Mesenchymal stem cell (in vitro differentiated cells and primary cell): Measurements from ENCODE around the gene PKP4.

Source experiments
- DNase-seq: peaks from one replicate; pipeline ENCODE4 v3.0.0-alpha.2; 2013
- H2AFZ ChIP-seq: one replicate; pipeline ENCODE4 v1.6.1; 2013; ENCODE audit warnings: low read depth, mild to moderate bottlenecking, control low read depth, inconsistent platforms, low read length, moderate library complexity
- H2AK5ac ChIP-seq: 2 replicates; pipeline ENCODE4 v1.6.1; 2013; ENCODE audit warnings: low read length, moderate library complexity, mild to moderate bottlenecking, inconsistent platforms; ENCODE audit not compliant: severe bottlenecking
- H2BK120ac ChIP-seq: one replicate; pipeline ENCODE4 v1.6.1; 2013; ENCODE audit warnings: low read depth, mild to moderate bottlenecking, inconsistent platforms, low read length, moderate library complexity
- H2BK12ac ChIP-seq, 2 experiments: one replicate each; pipeline ENCODE4 v1.6.1; 2013; ENCODE audit warnings: inconsistent platforms in 2 of 2, low read length in 2 of 2, mild to moderate bottlenecking in 2 of 2, moderate library complexity in 2 of 2, control low read depth in 1 of 2
- H2BK15ac ChIP-seq: one replicate; pipeline ENCODE4 v1.6.1; 2013; ENCODE audit warnings: mild to moderate bottlenecking, low read depth, inconsistent platforms; ENCODE audit not compliant: poor library complexity, severe bottlenecking
- H2BK5ac ChIP-seq: 2 replicates; pipeline ENCODE4 v1.6.1; 2013; ENCODE audit warnings: low read depth, mild to moderate bottlenecking, low read length, control low read depth, inconsistent platforms; ENCODE audit not compliant: poor library complexity, severe bottlenecking
- H3K14ac ChIP-seq, 2 experiments: one replicate each; pipeline ENCODE4 v1.6.1; 2013; ENCODE audit warnings: inconsistent platforms in 2 of 2, low read length in 2 of 2, control low read depth in 1 of 2, mild to moderate bottlenecking in 1 of 2, moderate library complexity in 1 of 2
- H3K18ac ChIP-seq, 2 experiments: one replicate each; pipeline ENCODE4 v1.6.1; 2013; ENCODE audit warnings: inconsistent platforms in 2 of 2, low read length in 2 of 2, control low read depth in 1 of 2, low read depth in 1 of 2, mild to moderate bottlenecking in 1 of 2
- H3K23ac ChIP-seq, 2 experiments: one replicate each; pipeline ENCODE4 v1.6.1; 2013; ENCODE audit warnings: inconsistent platforms in 2 of 2, low read length in 2 of 2, mild to moderate bottlenecking in 2 of 2, moderate library complexity in 2 of 2, control low read depth in 1 of 2
- H3K27ac ChIP-seq: 2 replicates; pipeline ENCODE4 v1.5.1; 2013; ENCODE audit warnings: mild to moderate bottlenecking, moderate library complexity, low read length, control low read depth, inconsistent platforms; ENCODE audit not compliant: poor library complexity, severe bottlenecking
- H3K27me3 ChIP-seq, 2 experiments: 2 replicates each; pipeline versions ENCODE4 v1.6.1 to v1.7.0; 2013; ENCODE audit warnings: low read length in 2 of 2, mild to moderate bottlenecking in 2 of 2, moderate library complexity in 2 of 2, control low read depth in 1 of 2, inconsistent platforms in 1 of 2; ENCODE audit not compliant: control insufficient read depth in 1 of 2, insufficient read depth in 1 of 2
- H3K36me3 ChIP-seq, 2 experiments: 2 replicates each; pipeline versions ENCODE4 v1.6.1 to v1.7.0; 2013; ENCODE audit warnings: low read length in 2 of 2, control low read depth in 1 of 2, inconsistent platforms in 1 of 2, low read depth in 1 of 2, mild to moderate bottlenecking in 1 of 2; ENCODE audit not compliant: insufficient read depth in 2 of 2, control insufficient read depth in 1 of 2
- H3K4ac ChIP-seq, 2 experiments: one replicate each; pipeline ENCODE4 v1.6.1; 2013; ENCODE audit warnings: inconsistent platforms in 2 of 2, low read length in 2 of 2, mild to moderate bottlenecking in 2 of 2, moderate library complexity in 2 of 2, control low read depth in 1 of 2, low read depth in 1 of 2
- H3K4me1 ChIP-seq: 2 replicates; pipeline ENCODE4 v1.6.1; 2013; ENCODE audit warnings: low read depth, low read length, control low read depth; ENCODE audit not compliant: control insufficient read depth, insufficient read depth
- H3K4me2 ChIP-seq: 2 replicates; pipeline ENCODE4 v1.6.1; 2013; ENCODE audit warnings: low read length, mild to moderate bottlenecking, inconsistent platforms; ENCODE audit not compliant: poor library complexity, severe bottlenecking
- H3K4me3 ChIP-seq, 2 experiments: 2 replicates each; pipeline versions ENCODE4 v1.5.1 to v1.7.0; 2013; ENCODE audit warnings: low read length in 2 of 2, mild to moderate bottlenecking in 2 of 2, control low read depth in 1 of 2, low read depth in 1 of 2; ENCODE audit not compliant: insufficient read depth in 1 of 2
- H3K79me1 ChIP-seq: replicated peaks from 2 replicates; pipeline ENCODE4 v1.6.1; 2013; ENCODE audit warnings: mild to moderate bottlenecking, control low read depth, low read length, inconsistent platforms; ENCODE audit not compliant: poor library complexity, severe bottlenecking
- H3K9ac ChIP-seq: 2 replicates; pipeline ENCODE4 v1.7.0; 2013; ENCODE audit warnings: mild to moderate bottlenecking, low read length, moderate library complexity
- H3K9me3 ChIP-seq: 2 replicates; pipeline ENCODE4 v1.7.0; 2013; ENCODE audit warnings: mild to moderate bottlenecking, low read length; ENCODE audit not compliant: control insufficient read depth
- H4K8ac ChIP-seq: one replicate; pipeline ENCODE4 v1.6.1; 2013; ENCODE audit warnings: inconsistent platforms, mild to moderate bottlenecking, low read length, moderate library complexity
- H4K91ac ChIP-seq: one replicate; pipeline ENCODE4 v1.6.1; 2013; ENCODE audit warnings: mild to moderate bottlenecking, low read length, inconsistent platforms
- WGBS: methylation state at CpG from one replicate; pipeline ENCODE4 v1.1.7; 2013; ENCODE audit warnings: mixed read lengths; 5-methylcytosine and 5-hydroxymethylcytosine counted together

Gene PKP4

GRCh38 chr2:158489366-158490112 is 32.8 kb downstream of the PKP4 start:
- Histone ChIP-seq H4K91ac (no peak overlapping the region), H3K4me3 (no peak overlapping the region), H3K27me3 (no peaks in the 10 kb centered on the region), H2AFZ (no peak overlapping the region), H3K9ac (no peak overlapping the region), H3K18ac (peak overlapping the region in 1 of 2 experiments; percentile 75), H3K23ac (no peak overlapping the region), H4K8ac (no peak overlapping the region), H3K79me1 (peaks cover 14% of the 10 kb centered on the region), H2BK5ac (no peak overlapping the region), H3K36me3 (no peaks in the 10 kb centered on the region), H3K14ac (no peak overlapping the region), H3K4me1 (peaks cover 3% of the 10 kb centered on the region), H3K9me3 (no peaks in the 10 kb centered on the region), H2BK15ac (no peak overlapping the region), H3K27ac (no peak overlapping the region), H3K4me2 (no peak overlapping the region), H2BK120ac (no peak overlapping the region), H2AK5ac (no peak overlapping the region), H2BK12ac (no peak overlapping the region), H3K4ac (no peak overlapping the region)
- DNase-seq = no peak
- 56% methylated on average over 2 of the region's 6 CpGs for WGBS

GRCh38 chr2:158491072-158491471 is 34.3 kb downstream of the PKP4 start:
- Histone ChIP-seq H2BK120ac (no peak overlapping the region), H3K27ac (no peak overlapping the region), H2BK12ac (no peak overlapping the region), H3K79me1 (peaks cover 13% of the 10 kb centered on the region), H2BK15ac (no peak overlapping the region), H4K91ac (no peak overlapping the region), H3K4ac (no peak overlapping the region), H2BK5ac (no peak overlapping the region), H3K36me3 (no peaks in the 10 kb centered on the region), H3K4me2 (no peak overlapping the region), H3K9ac (no peak overlapping the region), H3K9me3 (no peaks in the 10 kb centered on the region), H3K27me3 (no peaks in the 10 kb centered on the region), H3K23ac (no peak overlapping the region), H2AK5ac (no peak overlapping the region), H4K8ac (no peak overlapping the region), H3K18ac (no peak overlapping the region), H3K14ac (no peak overlapping the region), H3K4me1 (peaks cover 5% of the 10 kb centered on the region), H3K4me3 (no peak overlapping the region), H2AFZ (no peak overlapping the region)
- WGBS = 86% methylated on average over 4 of the region's 4 CpGs
- DNase-seq = no peak

- H2BK12ac ChIP-seq = no peak overlapping the region
- H3K9ac ChIP-seq = no peak overlapping the region
- no peaks in the 10 kb centered on the region for H3K36me3 ChIP-seq
- H2BK15ac ChIP-seq = peak overlapping the region; percentile 48
- H3K4me2 ChIP-seq = no peak overlapping the region
- no peak overlapping the region for H2AFZ ChIP-seq
- no peak overlapping the region for H2BK5ac ChIP-seq
- peak overlapping the region; percentile 60 for H4K8ac ChIP-seq
- peaks cover 7% of the 10 kb centered on the region for H3K4me1 ChIP-seq
- no peak overlapping the region for H2BK120ac ChIP-seq
- H3K27ac ChIP-seq = no peak overlapping the region
- no peak for DNase-seq
- H3K23ac ChIP-seq = no peak overlapping the region
- no peak overlapping the region for H3K14ac ChIP-seq
- no peaks in the 10 kb centered on the region for H3K27me3 ChIP-seq
- no peak overlapping the region for H3K4me3 ChIP-seq
- 46% methylated on average over 2 of the region's 2 CpGs for WGBS
- no peaks in the 10 kb centered on the region for H3K9me3 ChIP-seq
- no peak overlapping the region for H4K91ac ChIP-seq
- H3K4ac ChIP-seq = peak overlapping the region in 1 of 2 experiments; percentile 87
- no peak overlapping the region for H3K18ac ChIP-seq
- peaks cover 13% of the 10 kb centered on the region for H3K79me1 ChIP-seq
- H2AK5ac ChIP-seq = no peak overlapping the region
Measured at GRCh38 chr2:158493458-158493857, 36.7 kb downstream of the PKP4 start.

GRCh38 chr2:158495175-158495574 is 38.4 kb downstream of the PKP4 start:
- H4K8ac ChIP-seq = no peak overlapping the region

More at GRCh38 chr2:158495175-158495574, 38.4 kb downstream of the PKP4 start:
- Histone ChIP-seq H3K79me1 (peaks cover 19% of the 10 kb centered on the region), H3K36me3 (no peaks in the 10 kb centered on the region), H2BK120ac (no peak overlapping the region), H3K27me3 (no peaks in the 10 kb centered on the region), H3K4ac (no peak overlapping the region), H4K91ac (no peak overlapping the region), H2AK5ac (no peak overlapping the region), H3K9me3 (no peaks in the 10 kb centered on the region), H3K4me3 (no peak overlapping the region), H3K14ac (no peak overlapping the region), H2BK12ac (no peak overlapping the region), H2AFZ (no peak overlapping the region), H3K4me1 (peaks cover 5% of the 10 kb centered on the region), H3K27ac (peak overlapping the region; percentile 49), H2BK15ac (no peak overlapping the region), H3K4me2 (no peak overlapping the region), H3K18ac (no peak overlapping the region), H2BK5ac (no peak overlapping the region), H3K9ac (no peak overlapping the region), H3K23ac (no peak overlapping the region)
- WGBS = 84% methylated on average over 3 of the region's 5 CpGs
- DNase-seq = no peak
